T-helper 2 cell treated with Interferon-gamma antibody and Interleukin-4, amounts not matched to agents 100 ng/mL and 5 ng/mL, for 36 hours (primary cell): ENCODE data around the gene PRPF40A. TPM values are rescaled to one million over a fixed set of nuclear protein-coding genes. Genes with fewer than 3 reads are reported as not detected.
"Not testable (repeated sequence)": the region's sequence is repeated elsewhere in the genome, so short reads cannot be mapped to it uniquely, and the experiment has no call there.

Experiments used
- intact Hi-C: fragments of 100-400 bp; cut with micrococcal nuclease; formaldehyde crosslinking; loops from one replicate; pipeline ENCODE4 v1.15.1; 2023
- total RNA-seq: library from RNA; stranded (reverse); gene quantifications from 2 replicates; pipeline ENCODE4 v1.2.3, GENCODE V29; 2022

PRPF40A gene
- total RNA-seq = 118 and 127 TPM in 2 replicates

DNA sequence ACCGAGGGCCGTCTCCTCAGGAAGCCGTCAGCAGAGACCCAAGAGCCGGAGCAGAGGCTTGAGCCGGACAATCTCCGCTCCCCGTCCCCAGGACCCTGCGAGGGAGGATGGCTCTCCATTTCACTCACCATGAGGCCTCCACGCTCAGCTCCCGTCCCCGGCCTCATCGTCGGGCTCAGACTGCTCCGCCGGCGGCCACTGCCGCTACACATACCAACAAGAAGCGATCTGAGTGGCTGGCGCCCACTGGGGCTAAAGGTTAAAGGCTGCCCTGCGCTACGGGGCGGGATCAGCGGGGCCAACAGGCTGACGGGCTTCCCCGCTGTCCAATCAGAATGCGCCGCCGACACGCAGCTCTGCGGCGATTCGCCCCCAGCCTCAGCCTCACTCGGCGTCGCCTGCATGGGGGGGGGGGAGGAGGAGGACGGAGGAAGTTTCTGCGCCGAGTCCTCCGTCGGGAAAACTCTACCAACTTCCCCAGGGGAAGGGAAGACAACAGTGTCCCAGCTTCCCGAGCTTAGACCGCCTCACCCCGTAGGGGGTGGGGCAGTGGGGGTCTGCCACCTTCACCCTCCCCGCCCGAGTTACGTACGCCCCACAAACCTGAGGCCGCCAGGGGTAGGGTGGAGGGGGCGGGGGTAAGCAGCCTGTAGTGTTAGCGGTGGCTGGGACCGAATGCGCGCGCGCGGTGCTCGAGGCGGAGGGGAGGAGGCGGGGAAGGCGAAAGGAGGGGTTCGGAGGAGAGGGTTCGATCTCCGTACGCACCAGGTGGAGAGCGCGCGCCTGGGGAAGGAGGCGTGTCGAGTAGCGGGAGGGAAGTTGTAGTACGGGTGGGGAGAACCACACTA, at the start of gene PRPF40A:
TSS of gene PRPF40A (minus strand) at position 234 of the 848 bp plus-strand sequence. CDS start at position 212, 22 bp downstream.
- intact Hi-C loops = loop anchor here (1.0 to 5.0 kb wide), 10 partner anchors 13 to 1457 kb away; partner anchors contain the start of genes ARL5A, FMNL2, NMI and RBM43

- intact Hi-C loops = no loop called here
Observed at GRCh38 chr2:152766928-152767327, 49.7 kb upstream of the PRPF40A start.

- intact Hi-C loops = no loop called here
Observed at GRCh38 chr2:152763651-152764050, 46.4 kb upstream of the PRPF40A start.

DNA sequence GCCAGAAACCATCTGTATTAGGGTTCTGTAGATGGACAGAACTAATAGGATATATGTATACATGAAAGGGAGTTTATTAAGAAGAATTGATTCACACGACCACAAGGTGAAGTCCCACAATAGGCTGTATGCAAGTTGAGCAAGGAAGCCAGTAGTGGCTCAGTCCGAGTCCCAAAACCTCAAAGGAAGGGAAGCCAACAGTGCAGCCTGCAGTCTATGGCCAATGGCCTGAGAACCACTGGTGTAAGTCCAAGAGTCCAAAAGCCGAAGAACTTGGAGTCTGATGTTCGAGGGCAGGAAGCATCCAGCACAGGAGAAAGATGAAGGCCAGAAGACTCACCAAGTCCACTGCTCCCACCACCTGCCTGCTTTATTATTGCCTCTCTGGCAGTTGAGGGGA, 45.9 kb upstream of the PRPF40A start:
- intact Hi-C loops = not testable (repeated sequence)

GRCh38 chr2:152762202-152762601, 44.9 kb upstream of the PRPF40A start:
- intact Hi-C loops = no loop called here

DNA sequence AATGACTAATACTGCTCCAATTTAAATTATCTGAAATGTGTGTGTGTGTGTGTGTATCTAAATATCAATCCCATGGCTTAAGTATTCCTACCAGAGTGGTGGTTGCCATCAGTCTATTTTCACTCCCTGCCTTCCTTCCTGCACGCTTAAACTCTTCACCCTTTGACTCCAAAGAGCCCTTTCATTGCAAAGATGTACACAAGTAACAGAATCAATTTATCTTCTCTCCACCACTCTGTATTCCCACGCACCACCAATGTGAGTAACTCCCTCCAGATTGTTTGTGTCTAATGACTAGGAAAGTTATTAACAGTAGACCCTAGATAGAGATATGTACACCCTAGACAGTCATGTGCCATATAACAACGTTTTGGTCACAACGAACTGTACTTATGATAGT, 44.0 kb upstream of the PRPF40A start:
- intact Hi-C loops = no loop called here

GRCh38 chr2:152759290-152760072, 42.2 kb upstream of the PRPF40A start:
- intact Hi-C loops = no loop called here

DNA sequence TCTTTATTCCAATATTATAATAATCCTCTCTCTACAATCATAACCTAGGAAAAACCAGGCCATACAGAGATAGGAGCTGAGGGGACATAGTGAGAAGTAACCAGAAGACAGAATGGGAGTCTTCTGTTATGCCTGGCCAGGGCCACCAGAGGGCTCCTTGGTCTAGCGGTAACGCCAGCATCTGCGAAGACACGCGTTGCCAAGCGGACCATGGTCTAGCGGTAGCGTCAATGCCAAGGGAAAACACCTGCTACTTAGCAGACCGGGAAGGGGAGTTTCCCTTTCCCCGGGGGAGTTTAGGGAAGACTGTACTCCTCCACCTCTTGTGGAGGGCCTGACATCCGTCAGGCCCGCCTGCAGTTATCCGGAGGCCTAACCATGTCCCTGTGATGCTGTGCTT, 37.8 kb upstream of the PRPF40A start:
- intact Hi-C loops = no loop called here

GRCh38 chr2:152747751-152748150, 30.5 kb upstream of the PRPF40A start:
- intact Hi-C loops = not testable (repeated sequence)

- intact Hi-C loops = loop anchor here (5.0 kb wide), 1 partner anchor 706 kb away; no protein-coding TSS in a partner anchor
Observed at GRCh38 chr2:152743002-152743401, 25.7 kb upstream of the PRPF40A start.

- intact Hi-C loops = loop anchor here (1.0 to 5.0 kb wide), 3 partner anchors 564 to 778 kb away; no protein-coding TSS in a partner anchor
Observed at GRCh38 chr2:152740743-152741328, 23.6 kb upstream of the PRPF40A start.

DNA sequence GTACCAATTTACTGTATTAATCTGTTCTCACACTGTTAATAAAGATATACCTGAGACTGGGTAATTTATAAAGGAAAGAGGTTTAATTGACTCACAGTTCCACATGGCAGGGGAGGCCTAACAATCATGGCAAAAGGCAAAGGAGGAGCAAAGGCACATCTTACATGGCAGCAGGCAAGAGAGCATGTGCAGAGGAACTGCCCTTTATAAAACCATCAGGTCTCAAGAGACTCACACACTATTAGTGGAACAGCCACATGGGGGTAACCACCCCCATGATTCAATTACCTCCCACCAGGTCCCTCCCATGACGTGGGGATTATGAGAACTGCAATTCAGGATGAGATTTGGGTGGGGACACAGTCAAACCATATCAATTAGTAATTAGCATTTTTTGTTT, 22.4 kb upstream of the PRPF40A start:
- intact Hi-C loops = loop anchor here (1.0 to 5.0 kb wide), 3 partner anchors 563 to 780 kb away; no protein-coding TSS in a partner anchor

GRCh38 chr2:152738438-152738837, 21.2 kb upstream of the PRPF40A start:
- intact Hi-C loops = no loop called here

GRCh38 chr2:152737509-152737908, 20.2 kb upstream of the PRPF40A start:
- intact Hi-C loops = not testable (repeated sequence)

DNA sequence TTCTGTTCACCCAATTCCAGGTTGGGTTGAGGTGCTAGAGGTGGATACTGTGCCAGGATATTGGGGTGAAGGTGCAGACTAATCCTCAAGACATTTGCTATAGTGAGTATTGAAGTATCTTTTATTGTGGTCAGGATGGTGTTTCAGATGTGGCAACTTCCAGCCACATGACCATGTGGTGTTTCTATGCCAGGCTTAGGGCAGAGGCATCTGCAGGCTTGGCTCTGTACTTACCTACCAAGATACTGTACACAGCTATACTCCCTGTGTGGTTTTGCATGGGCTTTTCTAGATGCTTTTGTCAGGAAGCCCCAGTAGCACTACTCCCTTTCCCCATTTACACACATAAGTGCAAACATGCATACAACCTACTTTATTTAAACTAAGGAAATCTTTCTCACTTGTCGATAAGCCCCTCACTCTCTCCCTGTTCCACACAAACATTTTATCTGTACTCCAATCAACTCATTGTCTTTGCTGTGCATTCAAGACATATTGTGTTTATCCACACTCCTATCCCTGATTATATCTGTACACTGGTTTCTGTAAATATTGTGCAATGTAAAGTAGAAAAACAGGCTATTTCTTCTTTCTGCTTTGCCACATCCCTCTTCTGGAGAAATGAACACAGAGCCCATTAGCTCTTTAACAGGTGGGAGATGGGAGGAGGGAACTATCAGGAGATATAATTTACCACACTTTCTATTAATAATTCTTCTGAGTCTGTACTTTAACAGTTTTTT, 13.5 kb upstream of the PRPF40A start:
- intact Hi-C loops = loop anchor here (1.0 kb wide), 1 partner anchor 13 kb away; the partner anchor contains the start of gene PRPF40A

- intact Hi-C loops = loop anchor here (1.0 kb wide), 1 partner anchor 13 kb away; the partner anchor contains the start of gene PRPF40A
Observed at GRCh38 chr2:152729844-152730243, 12.6 kb upstream of the PRPF40A start.

DNA sequence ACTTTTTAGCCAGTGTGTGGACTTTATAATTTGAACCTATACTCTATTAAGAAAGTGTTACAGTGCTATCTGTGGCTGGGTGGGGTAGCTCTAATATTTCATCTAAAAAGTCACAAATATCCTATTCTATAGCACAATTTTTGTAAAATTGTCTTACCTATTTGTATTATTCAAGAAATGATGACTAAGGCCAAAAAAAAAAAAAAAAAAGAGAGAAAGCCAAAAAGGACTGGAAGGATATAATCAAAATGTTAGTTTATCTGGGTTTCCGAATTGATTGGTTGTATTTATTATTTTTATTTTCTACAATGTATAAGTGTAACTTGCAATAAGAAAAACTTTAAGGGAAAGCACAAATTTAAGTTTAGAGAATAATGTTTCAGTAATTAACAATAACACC, 6.7 kb upstream of the PRPF40A start:
- intact Hi-C loops = no loop called here

DNA sequence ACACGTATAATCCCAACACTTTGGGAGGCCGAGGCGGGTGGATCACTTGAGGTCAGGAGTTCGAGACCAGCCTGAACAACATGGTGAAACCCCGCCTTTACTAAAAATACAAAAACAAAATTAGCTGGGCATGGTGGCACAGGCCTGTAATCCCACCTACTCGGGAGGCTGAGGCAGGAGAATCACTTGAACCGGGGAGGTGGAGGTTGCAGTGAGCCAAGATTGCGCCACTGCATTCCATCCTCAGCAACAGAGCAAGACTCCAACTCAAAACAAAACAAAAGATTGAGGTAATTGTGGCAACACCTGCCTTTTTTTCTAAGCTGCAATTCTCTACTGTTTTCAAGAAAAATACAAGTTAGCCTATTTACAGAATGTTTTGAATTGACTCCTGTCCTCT, 5.4 kb upstream of the PRPF40A start:
- intact Hi-C loops = not testable (repeated sequence)

DNA sequence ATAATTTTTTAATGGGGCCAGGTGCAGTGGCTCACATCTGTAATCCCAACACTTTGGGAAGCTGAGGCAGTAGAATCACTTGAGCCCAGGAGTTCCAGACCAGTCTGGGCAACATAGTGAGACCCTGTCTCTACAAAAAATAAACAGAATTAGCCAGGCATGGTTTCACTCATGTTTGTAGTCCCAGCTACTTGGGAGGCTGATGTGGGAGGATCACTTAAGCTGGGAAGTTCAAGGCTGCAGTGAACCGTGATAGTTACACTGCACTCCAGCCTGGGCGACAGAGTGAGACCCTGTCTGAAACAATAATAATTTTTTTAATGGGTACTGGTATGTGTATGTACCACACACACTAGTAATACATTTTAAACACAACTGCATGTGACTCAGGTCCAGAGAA, 3.5 kb upstream of the PRPF40A start:
- intact Hi-C loops = no loop called here

DNA sequence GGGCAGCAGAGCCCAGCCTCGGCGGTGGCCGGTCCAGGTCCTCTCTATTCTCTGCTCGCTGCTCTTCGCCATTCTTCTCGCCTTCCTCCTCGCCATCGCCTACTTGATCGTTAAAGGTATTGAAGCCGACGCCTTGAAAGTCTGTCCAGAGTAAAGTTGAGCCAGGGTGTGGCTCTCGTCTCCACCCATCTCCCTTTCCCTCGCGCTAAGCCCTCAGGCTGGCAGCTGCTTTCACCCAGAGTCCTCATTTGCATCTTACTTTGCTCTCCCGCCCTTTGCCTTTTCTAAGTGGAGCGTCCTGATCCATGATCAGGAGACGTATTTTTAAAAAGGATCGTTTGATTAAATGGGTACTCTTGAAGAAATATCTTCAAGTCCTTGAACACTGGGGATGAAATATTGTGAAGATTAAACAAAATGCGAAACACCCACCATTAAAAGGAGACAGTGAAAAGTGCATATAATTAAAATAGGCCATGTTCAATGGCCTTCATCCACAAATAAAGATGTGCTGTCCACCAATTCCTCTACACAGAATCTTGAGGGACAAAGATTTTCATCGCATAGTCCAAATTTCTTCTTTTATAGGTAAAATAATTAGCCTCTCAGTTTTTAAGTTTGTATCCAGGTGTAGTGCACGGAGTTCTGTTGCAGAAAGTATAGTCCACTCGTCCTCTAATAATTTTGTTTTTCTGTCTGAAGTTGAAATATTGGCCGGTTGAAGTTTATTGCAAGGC, 1.8 kb upstream of the PRPF40A start:
- intact Hi-C loops = loop anchor here (1.0 to 5.0 kb wide), 4 partner anchors 316 to 1458 kb away; partner anchors contain the start of genes FMNL2 and RBM43
